Tongue (tissue), 2 donors: ENCODE measurements around the gene TBC1D9. TPM values are rescaled to one million over a fixed set of nuclear protein-coding genes. Genes with fewer than 3 reads are reported as not detected.

Source experiments
- DNase-seq: peaks from one replicate; pipeline ENCODE4 v3.0.0-alpha.2; 2015
- total RNA-seq: library from RNA; depleted of rRNA; stranded (reverse); fragments of >200 nt; gene quantifications from one replicate; pipeline ENCODE4 v1.2.3, GENCODE V29; 2014

The TBC1D9 gene
- total RNA-seq, 1 donor from 2014 or later, result 30.0 TPM

DNA sequence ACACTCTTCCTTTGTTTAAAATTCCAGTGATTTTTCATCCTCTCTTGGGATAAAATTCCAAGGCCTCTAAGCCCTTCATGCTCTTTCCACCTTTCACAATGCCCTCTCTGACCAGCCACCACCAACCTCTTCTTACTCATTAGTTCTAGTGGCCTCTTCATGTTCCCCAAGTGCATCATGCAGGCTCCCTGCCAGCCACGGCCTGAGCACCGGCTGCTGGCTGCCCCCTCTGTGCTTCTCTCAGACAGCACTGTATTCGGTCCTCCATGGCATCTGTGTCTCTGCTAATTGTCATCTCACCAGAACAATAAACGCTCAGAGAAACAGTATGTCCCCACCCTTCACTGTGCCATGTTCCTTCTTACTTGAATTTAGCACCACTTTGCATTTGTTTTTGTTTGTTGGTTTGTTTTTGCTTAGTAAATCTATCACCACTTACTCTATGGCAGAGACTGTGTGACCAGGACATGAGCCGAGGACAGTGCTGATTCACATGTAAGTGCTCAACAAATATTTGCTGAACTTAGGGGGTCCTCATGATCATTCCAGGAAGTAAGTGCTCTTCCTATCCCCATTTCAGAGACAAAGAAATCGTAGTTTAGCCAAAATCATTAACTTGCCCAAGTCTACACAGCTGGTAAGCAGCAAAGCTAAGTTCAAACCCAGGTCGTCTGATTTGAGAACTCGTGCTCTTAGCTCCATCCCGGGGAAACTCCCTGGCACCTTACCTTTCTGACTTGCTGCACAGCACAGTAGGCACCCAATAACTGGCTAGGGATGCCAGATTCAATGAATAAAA is 110.4 kb downstream of the TBC1D9 start:
- DNase-seq, result no peak

DNA sequence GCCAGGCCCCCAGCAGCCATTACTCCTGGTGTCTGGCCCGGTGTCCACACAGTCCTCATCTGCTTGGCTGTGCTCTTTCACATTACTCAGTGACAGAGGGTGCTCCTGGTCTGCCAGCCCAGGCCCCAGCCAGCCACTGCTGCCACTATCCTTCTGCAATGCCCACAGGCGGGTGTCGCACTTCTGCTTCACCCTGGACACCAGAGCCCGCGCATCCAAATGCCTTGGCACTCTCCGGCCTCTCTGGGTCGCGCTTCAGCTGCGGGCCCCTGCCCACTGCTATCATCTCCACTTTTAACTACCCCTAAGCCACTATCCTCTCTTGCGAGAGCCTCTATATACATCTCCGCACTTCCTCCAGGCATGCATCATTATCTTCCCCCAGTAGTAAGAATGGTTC is 111.0 kb downstream of the TBC1D9 start:
- no peak for DNase-seq

DNA sequence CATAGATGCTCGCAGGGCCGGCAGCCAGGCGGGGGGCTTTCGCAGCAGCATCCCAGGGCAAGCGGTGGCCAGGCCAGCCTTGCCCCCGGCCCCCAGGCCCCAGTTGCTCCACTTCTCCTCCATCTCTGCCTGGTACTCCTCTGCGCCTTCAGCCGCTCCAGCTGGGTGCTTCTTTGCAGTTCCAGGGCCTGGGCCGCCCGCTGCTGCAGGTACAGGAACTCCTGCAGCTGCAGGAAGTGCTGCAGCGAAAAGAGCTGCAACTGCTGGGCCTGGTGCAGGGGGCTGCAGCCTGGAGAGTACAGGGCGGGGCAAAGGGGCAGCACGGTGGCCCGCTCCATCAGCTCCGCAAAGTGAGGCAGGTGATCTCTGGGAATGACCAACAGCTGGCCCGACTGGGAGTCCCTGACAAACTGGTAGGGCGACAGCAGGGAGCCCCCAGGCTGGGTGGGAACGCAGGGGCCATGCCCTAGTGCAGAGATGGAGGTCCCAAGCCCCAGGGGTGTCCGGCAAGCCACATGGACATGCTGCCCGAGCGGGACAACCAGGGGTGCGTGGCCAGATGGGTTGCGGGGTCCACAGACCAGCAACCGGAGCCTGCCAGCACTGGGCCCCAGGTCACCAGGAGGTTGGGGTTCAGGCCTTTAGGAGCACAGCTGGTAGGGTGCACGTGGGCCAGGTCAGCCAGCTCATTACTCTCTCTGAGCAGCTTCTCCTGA is 111.6 kb downstream of the TBC1D9 start:
- DNase-seq, result no peak

DNA sequence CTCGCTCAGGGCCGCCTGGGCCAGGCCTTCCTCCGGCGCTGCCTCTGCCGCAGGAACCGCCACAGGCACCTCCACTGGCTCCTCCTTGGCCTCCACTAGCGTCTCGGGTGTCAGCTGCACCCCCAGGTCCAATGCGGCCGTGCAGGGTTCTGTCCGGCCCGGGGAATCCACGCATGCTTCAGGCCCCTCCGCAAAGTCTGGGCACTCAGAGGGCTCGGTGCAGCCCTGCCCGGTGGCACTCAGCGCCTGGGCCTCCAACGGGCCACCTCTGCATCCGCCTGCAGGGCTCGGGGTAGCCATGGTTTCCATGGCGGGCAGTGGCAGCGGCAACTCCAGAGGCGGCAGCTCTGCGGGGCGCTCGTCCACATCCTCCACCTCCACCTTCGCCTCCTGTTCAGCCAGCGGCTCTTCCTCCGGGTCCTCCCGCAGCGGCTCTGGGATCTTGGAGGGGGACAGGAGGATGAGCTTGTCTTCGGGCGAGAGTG is 112.6 kb downstream of the TBC1D9 start:
- no peak for DNase-seq

DNA sequence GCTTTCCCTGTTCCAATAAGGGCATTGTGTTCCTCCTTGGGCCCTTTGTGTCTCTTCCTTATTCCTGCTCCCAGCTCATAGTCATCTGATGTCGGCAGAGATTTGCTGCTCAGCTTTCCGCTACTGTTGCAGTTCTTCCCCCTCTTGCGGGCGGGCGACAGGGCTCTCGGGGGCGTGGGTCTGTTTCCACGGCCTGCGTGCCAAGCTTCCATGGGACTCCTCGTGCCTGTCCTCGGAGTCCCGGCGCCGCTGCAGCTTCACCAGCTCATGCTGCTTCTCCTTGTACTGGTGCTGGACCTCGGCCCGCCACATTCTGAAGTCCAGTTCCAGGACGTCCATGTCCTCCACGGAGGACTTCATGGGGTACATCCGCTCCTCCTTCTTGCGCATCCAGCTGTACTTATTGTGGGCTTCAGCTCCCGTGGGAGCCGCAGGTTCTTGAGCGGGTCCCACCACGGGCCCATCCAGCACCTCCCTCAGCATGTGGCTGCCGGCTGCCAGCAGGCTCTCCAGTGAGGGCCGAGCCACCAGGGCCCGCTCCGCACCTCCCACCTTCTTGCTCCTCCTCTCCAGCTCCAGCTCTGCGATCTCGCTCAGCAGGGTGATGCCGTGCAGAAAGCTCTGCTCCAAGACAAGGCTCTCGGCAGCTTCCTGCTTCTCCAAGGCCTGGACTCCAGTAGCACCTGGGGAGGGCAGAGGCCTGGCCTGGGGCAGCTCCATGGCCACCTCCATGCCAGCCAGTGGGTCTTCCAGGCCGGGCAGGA is 113.3 kb downstream of the TBC1D9 start:
- no peak for DNase-seq

DNA sequence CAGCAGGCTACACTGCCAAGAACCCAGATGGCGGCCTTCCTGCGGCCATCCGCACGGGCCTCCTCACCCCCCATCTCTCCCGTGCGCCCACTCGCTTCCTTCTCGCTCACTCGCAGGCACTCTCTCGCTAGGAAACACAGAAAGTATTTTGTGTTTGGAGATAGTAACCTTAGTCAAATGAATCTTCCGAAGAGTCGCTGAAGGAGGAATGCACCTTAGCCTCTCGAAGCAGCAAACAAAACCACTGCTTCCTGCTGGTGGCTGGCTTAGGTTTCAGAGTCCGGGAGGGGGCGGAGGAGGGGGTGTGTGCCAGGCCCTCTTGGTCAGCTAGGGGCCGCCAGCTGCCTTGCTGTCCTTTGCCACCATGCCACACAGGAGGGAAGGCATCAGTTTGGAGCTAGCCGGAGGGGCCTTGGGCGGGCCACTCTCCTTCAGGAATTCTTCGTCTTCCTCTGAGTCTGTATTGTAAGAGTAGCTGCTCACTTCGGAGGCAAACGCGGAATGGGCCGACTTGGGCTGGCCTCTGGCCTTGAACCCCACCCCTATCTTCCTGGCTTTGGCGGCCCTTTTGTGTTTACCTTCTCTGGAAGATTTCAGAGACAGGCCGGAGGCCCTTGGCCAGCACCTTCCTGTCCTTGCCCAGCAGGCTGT is 114.3 kb downstream of the TBC1D9 start:
- DNase-seq, result no peak

DNA sequence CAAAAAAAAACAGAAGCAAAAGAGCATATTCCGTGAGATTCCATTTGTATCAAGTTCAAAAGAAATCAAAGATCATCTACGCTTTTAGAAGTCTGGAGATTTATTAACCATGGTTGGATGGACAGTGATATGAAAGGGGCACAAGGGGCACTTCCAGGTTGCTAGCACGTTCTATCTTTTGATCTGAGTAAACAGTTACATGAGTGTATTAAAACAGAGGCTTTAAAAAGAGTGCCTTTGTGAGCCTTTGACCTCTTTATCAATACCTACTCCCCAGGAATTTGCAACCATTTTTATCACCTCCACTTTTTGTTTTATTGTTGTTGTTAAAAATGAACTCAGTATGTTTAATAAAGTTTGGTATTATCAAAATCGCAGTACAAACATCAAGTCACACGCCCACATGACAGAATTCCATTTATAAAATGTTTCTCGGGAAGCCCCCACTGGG is 115.1 kb downstream of the TBC1D9 start:
- DNase-seq, result no peak

DNA sequence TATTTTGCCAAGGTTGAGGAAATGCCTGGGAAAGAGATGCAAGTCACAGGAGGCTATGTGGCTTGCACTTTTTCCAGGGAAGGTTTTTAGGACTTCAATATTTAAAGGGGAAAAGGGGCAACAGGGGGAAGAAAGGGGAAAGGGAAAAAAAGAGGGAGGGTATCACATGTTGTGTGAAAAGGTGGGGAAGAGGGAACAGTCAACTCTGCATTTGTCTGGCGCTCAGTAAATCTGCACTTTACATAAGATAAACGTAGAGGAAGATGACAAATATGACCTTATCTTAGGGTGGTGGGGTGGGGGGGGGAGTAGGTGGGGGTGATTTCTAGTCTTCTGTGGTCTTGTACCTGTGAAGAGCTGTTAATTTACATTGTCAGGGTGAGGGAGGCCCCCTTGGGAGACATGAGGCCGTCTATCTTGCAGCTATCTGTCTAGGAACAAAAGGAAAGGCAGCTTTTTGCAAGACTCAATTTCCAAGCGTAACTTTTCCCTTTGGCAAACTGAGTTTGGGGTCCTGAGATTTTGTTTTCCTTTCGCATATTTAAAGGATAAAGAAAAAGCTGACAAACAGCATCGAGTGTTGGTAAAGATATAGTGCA is 115.9 kb downstream of the TBC1D9 start:
- no peak for DNase-seq

DNA sequence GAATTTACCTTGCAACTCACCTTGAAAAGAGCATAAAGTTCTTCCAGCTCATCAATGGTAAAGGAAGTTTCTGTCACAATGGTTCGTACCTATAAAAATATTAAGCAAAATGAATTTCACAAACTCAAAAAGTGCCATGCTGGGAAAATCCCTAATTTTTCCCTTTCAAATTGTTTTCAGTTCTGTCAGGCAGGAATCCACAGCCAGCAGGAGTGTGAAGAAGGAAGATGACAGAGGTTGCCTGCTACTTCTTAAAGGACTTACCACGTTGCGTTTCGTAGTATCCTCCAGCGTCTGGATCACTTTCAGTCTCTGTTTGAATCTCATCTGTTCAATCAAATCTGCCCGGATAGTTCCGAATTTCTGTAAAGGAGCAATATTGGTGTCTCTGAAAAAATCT is 117.1 kb downstream of the TBC1D9 start:
- no peak for DNase-seq

DNA sequence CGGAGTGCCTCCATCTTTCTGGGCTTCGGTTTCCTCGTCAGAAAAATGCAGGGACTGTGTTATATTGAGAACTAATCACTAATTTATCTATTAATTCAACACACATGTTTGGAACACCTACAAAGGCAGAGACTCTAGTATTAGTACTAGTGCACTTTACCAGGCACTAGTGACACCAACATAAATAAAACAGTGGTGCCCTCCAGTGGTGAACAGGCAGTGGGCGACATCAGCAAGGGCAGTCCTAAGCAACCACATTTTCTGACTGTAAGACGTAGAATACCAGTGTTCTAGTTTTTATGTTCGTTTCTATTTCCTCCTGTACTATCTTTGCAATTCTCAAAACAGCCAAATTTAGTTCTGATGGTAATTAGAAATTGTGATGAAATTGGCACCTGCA is 118.3 kb downstream of the TBC1D9 start:
- peak; percentile 18 for DNase-seq

DNA sequence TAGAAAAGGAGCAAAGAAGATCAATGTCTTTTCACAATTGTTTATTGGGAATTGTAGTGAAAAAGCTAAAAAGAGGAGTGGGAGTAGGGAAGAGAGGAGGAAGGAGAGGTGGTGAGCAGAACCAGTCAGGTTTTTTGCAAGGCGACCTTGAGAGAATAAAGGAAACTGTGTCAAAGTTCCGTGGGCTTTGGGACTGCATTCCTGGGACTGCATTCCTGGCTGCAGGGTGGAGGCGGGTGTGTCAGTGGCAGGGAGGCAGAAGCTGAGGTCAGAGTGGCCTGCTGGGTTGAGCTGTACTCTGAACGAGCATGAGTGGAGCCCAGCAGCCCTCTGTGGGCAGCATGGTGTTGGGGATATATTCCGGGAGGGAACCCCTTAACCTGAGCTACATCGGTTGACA is 120.6 kb downstream of the TBC1D9 start:
- DNase-seq, result peak; percentile 16

DNA sequence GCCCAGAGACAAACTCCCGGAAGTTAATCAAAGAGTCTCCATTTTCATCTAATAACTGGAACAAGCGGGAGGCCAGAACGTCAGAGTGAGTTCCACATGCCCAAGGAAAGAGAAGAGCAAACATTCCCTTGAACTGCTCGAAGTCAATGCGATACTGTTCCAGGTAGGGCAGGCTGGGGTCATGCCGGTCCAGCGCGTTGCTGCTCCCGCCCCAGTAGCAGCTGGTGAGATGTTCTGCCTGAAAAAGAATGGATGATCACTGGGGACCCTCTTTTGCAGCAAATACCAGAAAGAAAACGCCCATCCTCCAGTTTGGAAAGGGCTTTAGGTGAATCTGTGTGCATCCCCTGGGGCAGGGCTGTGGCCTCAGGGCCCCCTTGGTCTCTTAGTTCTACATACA is 122.2 kb downstream of the TBC1D9 start:
- no peak for DNase-seq

DNA sequence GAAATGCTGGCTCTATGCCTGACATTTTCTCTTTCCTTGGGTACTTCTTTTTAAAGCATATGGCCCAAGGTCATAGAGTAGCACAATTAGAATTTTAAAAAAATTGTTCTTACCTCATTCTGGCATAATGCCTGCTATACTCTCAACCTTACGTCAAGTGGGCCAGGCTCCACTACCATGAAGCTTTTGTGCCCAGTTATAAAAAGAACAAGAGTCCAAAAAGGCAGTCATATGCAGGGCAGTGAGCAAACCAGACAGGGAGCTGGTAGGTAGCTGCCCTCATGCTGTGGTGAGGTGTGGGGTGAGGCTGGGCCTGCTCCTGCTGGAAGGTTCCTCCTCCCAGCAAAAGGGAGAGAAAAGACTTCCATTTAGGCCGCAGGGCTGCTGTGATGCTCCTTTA is 123.1 kb downstream of the TBC1D9 start:
- DNase-seq, result peak; percentile 3

DNA sequence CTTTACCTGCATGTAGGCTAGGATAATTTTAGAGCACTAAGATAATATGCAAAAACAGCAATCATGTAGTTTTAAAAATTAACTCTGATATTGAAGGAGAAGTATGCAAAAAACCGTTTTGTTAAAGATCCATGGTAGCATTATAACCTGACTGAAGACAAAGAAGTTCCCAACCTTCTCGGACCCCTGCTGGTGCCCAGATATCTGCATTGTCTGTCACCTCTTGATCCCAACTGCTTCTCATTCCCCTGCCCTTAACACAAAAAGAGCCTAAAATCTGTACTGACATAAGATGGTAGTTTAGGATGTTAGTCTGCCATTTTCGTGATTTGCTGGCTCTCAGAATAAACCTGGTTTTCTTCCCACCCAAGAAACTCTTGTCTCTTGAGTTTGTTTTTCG is 125.9 kb downstream of the TBC1D9 start:
- no peak for DNase-seq

DNA sequence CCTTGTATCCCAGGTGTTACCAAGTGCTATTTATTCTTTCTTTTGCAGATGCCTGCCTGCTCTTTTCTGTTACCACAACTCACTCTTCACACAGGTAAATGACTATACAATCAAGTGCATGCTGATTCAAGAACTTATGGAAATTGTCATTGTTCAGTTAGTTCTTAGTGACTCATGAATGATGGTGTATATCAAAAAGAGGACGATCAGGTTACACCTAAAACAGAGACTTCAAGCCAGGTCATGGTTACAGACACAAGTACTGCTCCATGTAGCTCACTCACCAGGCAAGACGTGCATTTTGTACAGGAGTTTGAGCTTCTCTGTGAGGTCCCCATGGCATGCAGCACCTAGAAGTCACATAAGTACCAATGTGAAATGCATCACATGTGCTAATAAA is 128.2 kb downstream of the TBC1D9 start:
- no peak for DNase-seq

DNA sequence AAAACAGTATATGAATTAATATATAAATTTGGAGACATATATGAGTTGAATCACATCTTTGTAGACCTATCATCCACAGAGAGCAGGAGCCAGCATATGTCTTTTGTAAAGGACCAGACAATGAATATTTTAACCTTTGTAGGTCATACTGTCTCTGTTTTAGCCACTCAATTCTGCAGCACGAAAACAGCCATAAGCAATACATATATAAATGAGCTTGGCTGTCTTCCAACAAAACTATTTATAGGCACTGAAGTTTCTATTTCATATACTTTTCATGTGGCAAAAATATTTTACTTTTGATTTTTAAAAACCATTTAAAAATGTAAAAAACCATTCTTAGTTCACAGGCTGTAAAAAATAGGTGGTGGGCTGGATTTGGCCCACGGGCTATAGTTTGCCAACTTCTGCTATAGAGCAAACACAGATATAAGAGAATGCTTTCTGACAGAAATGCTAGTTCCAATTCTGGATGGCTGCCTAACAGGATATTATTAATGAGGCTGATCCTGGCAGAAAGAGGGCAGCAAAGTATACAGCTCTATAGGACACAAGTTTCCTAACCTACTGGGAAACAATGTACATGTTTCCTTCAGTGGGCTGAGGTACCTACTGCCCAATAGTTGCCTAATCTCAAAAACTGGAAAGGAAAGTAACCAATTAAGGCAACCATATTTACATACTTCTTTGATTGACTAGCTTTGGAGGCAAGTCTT is 129.4 kb downstream of the TBC1D9 start:
- peak; percentile 11 for DNase-seq

DNA sequence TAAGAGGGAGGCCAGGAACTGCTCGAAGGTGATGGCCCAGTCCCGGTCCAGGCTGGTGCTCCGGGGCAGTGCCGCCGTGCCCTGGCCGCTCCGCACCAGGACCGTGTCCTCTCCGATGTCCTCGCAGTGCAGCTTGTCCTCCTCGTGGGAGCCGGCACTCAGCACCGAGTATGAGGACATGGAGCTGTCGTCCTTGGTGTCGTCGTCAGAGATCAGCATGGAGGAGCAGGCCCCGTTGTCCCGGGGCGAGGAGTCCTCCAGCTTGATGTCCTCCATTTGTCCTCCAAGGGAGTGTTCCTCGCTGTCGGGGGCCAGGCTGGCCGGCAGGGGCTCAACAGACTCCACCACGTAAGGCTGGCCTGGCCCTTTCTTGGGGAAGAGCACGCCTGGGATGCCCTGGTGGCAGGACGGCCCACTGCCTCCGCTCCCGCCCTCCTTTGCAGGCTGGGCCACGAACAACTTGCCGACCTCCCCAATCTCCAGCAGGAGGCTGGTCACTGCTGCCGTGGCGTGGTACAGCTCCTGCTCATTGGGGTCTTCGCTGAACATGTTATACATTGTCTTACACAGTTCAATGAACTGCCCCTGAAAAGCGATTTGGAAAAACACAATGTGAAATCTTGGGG is 133.7 kb downstream of the TBC1D9 start:
- no peak for DNase-seq

DNA sequence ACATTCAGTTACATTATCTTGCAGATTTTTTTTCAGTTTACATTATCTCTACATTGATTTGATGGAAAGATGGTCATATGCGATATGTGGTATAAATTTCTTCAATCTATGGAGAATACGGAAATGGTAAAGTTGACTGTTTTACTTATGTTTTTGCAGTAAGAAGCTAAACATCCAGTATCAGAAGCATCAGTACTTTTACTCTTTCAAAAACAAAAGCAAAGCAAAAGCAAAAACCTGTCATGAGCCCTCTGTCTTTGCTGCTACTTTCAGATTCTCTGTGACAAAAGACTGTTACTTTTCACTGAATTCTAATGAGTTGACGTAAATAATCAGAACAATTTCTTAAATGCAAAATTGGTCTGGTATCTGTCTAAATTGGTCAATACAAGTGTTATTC is 135.0 kb downstream of the TBC1D9 start:
- DNase-seq, result no peak

DNA sequence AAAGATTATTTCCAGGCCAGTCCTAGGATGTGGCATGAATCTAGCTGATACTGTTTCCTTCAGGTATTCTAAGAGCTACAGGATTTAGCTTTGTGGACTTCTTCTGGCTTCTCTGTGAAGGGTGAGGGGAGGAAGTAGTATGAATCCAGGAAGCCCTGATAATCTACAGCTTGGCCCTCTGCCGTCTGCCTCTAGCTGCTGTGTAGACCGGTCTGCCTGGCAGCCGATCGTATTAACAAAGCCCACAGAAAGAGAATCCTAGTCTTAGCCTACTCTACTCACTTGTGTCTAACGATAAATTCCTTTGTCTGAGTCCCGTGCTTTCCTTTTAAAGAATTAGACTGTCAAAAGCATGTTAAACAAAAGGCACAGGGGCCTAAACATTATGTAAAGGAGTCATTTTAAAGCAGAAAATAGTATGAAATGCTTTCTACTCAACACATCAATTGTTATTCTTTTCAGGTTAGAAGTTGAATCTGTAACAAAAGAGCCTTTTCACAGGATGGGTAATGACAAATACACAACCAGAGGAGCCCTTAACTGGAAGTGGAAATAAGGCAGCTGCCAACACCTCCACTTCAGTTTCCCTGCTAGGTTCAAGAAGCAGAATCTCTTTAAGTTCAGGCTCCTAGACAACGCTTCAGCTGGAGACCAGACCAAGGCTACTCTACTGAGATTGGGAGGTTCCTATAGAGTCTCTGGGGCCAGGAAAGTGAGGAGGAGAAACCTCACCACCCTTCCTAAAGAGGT is 138.5 kb downstream of the TBC1D9 start:
- no peak for DNase-seq

DNA sequence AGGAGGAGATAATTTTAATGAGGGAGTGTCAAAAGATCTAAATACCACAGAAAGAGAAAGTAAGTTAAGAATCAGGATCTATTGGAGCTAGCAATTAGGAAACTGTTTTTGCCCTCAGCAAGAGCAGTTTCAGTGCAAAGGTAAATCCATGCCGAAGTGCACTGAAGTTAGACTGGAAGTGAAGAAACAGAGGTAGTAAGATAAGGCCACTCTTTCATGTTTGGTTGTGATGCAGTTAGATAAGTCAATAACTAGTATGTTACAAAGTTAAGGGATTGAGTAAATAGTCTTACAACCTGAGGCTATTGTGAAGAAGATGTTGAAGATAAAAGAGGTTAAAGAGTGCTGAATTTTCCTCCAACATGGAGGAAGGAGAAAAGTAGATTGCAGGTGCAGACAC is 140.7 kb downstream of the TBC1D9 start:
- DNase-seq, result no peak
